ENCODE measurements around the gene PABPC1L. TPM values are rescaled to one million over a fixed set of nuclear protein-coding genes. Genes with fewer than 3 reads are reported as not detected.

PABPC1L gene
- total RNA-seq, 1 donor from 2014 or later: 17.3 TPM

GRCh38 chr20:44928595-44928994 lies 18.7 kb downstream of the PABPC1L start:
- H3K36me3 Mint-ChIP-seq (ENCODE audit: low read depth, unreplicated experiment): peaks cover 5% of the 10 kb centered on the region
- no peak overlapping the region for H3K4me3 Mint-ChIP-seq (ENCODE audit: unreplicated experiment)
- no peak for DNase-seq (ENCODE audit: low spot score)
- TF ChIP-seq CTCF (IDR thresholded peaks at IDR 0.05; ENCODE audit: unreplicated experiment): no peak
- no peaks in the 10 kb centered on the region for H3K27me3 Mint-ChIP-seq (ENCODE audit: unreplicated experiment)
- no peak overlapping the region for H3K27ac Mint-ChIP-seq (ENCODE audit: unreplicated experiment)
- no peaks in the 10 kb centered on the region for H3K4me1 Mint-ChIP-seq (ENCODE audit: unreplicated experiment)
- no peaks in the 10 kb centered on the region for H3K9me3 Mint-ChIP-seq (ENCODE audit: unreplicated experiment)

- DNase-seq (ENCODE audit: low spot score): no peak
Observed at GRCh38 chr20:44930517-44931168, 20.8 kb downstream of the PABPC1L start.

GRCh38 chr20:44931911-44932310 lies 22.1 kb downstream of the PABPC1L start:
- no peak overlapping the region for H3K27ac Mint-ChIP-seq (ENCODE audit: unreplicated experiment)
- H3K9me3 Mint-ChIP-seq (ENCODE audit: unreplicated experiment): no peaks in the 10 kb centered on the region
- H3K4me1 Mint-ChIP-seq (ENCODE audit: unreplicated experiment): no peaks in the 10 kb centered on the region
- no peak for DNase-seq (ENCODE audit: low spot score)
- H3K4me3 Mint-ChIP-seq (ENCODE audit: unreplicated experiment): no peak overlapping the region
- peaks cover 5% of the 10 kb centered on the region for H3K36me3 Mint-ChIP-seq (ENCODE audit: low read depth, unreplicated experiment)
- TF ChIP-seq CTCF (IDR thresholded peaks at IDR 0.05; ENCODE audit: unreplicated experiment): no peak
- no peaks in the 10 kb centered on the region for H3K27me3 Mint-ChIP-seq (ENCODE audit: unreplicated experiment)

More at GRCh38 chr20:44930517-44931168, 20.8 kb downstream of the PABPC1L start:
- no peak for TF ChIP-seq CTCF (IDR thresholded peaks at IDR 0.05; ENCODE audit: unreplicated experiment)
- no peaks in the 10 kb centered on the region for H3K9me3 Mint-ChIP-seq (ENCODE audit: unreplicated experiment)
- no peaks in the 10 kb centered on the region for H3K4me1 Mint-ChIP-seq (ENCODE audit: unreplicated experiment)
- H3K27me3 Mint-ChIP-seq (ENCODE audit: unreplicated experiment): no peaks in the 10 kb centered on the region
- H3K4me3 Mint-ChIP-seq (ENCODE audit: unreplicated experiment): no peak overlapping the region
- peaks cover 5% of the 10 kb centered on the region for H3K36me3 Mint-ChIP-seq (ENCODE audit: low read depth, unreplicated experiment)
- no peak overlapping the region for H3K27ac Mint-ChIP-seq (ENCODE audit: unreplicated experiment)

- no peak for DNase-seq (ENCODE audit: low spot score)
- no peak overlapping the region for H3K4me3 Mint-ChIP-seq (ENCODE audit: unreplicated experiment)
- H3K27me3 Mint-ChIP-seq (ENCODE audit: unreplicated experiment): no peaks in the 10 kb centered on the region
- no peaks in the 10 kb centered on the region for H3K9me3 Mint-ChIP-seq (ENCODE audit: unreplicated experiment)
- H3K27ac Mint-ChIP-seq (ENCODE audit: unreplicated experiment): no peak overlapping the region
- peaks cover 5% of the 10 kb centered on the region for H3K36me3 Mint-ChIP-seq (ENCODE audit: low read depth, unreplicated experiment)
- H3K4me1 Mint-ChIP-seq (ENCODE audit: unreplicated experiment): no peaks in the 10 kb centered on the region
- TF ChIP-seq CTCF (IDR thresholded peaks at IDR 0.05; ENCODE audit: unreplicated experiment): no peak
Observed at GRCh38 chr20:44932916-44933315, 23.1 kb downstream of the PABPC1L start.

GRCh38 chr20:44936510-44936909 lies 26.6 kb downstream of the PABPC1L start:
- no peak for TF ChIP-seq CTCF (IDR thresholded peaks at IDR 0.05; ENCODE audit: unreplicated experiment)
- Mint-ChIP-seq H3K36me3 (ENCODE audit: low read depth, unreplicated experiment) (peaks cover 13% of the 10 kb centered on the region), H3K4me1 (ENCODE audit: unreplicated experiment) (no peaks in the 10 kb centered on the region), H3K27me3 (ENCODE audit: unreplicated experiment) (peaks cover 4% of the 10 kb centered on the region), H3K9me3 (ENCODE audit: unreplicated experiment) (no peaks in the 10 kb centered on the region), H3K27ac (ENCODE audit: unreplicated experiment) (no peak overlapping the region), H3K4me3 (ENCODE audit: unreplicated experiment) (no peak overlapping the region)
- DNase-seq (ENCODE audit: low spot score): no peak

Measured in endothelial cell (in vitro differentiated cells).